HG03159 (cell line): ENCODE results near the gene MAML3.

ENCODE experiments used
- ATAC-seq: cut with Tn5 transposase; IDR thresholded peaks from one replicate; pipeline ENCODE4 v1.9.1; 2021; ENCODE audit warnings: mild to moderate bottlenecking, moderate library complexity; ENCODE audit not compliant: unreplicated experiment

MAML3 gene

GRCh38 chr4:139672732-139673131 lies 481.3 kb downstream of the MAML3 start:
- no peak for ATAC-seq

GRCh38 chr4:139672215-139672614 lies 481.8 kb downstream of the MAML3 start:
- no peak for ATAC-seq

- ATAC-seq, result no peak
Observed at GRCh38 chr4:139670775-139671174, 483.2 kb downstream of the MAML3 start.

- no peak for ATAC-seq
Observed at GRCh38 chr4:139669890-139670289, 484.1 kb downstream of the MAML3 start.

- ATAC-seq, result no peak
Observed at GRCh38 chr4:139669335-139669734, 484.6 kb downstream of the MAML3 start.

- ATAC-seq, result no peak
Observed at GRCh38 chr4:139668658-139669201, 485.3 kb downstream of the MAML3 start.

- ATAC-seq, result no peak
Observed at GRCh38 chr4:139668036-139668435, 485.9 kb downstream of the MAML3 start.
